GM10847 (cell line): ENCODE measurements around the gene CELF2.

Experiments used
- POLR2A ChIP-seq: IDR thresholded peaks from 2 replicates; pipeline ENCODE4 v1.6.1; 2011; ENCODE audit not compliant: insufficient read length; ENCODE audit errors: extremely low read depth

Gene CELF2

DNA sequence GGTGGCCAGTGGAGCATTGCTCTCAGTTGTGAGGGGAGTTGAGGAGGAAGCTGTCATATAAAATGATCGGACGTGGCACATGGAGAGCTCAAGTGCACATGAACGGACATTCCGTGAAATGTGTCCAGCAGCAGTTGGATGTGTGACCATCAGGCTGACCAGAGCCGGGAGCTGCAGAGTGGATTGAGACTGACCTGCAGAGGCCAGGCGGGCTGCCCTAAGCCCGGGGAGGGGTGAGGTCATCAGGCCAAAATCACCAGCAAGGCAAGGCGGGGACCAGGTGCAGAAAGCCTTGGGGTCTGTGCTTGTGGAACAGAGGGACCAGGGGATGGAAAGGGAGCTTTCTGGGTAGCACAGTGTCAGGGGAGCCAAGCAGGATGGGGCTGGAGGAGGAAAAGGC lies 279.5 kb downstream of the CELF2 start:
- TF ChIP-seq POLR2A, result no peak

DNA sequence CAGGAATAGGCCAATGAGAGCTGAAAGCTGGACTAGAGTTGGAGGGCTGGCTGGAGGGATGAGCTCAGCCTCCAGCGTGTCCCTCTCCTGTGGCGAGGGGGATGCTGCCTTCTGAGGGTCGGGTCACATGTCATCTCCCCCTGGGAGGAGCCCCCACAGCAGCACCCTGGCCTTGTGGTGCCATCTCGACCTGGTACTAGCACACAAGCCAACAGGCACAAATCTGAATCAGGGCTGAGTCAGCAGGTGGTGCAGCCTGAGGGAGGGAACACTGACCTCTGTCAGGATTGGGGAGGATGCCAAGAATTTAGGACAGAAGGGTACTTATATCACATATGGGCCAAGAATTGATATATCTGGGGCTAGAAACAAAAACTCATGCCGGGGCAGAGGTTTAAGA lies 280.4 kb downstream of the CELF2 start:
- no peak for TF ChIP-seq POLR2A

DNA sequence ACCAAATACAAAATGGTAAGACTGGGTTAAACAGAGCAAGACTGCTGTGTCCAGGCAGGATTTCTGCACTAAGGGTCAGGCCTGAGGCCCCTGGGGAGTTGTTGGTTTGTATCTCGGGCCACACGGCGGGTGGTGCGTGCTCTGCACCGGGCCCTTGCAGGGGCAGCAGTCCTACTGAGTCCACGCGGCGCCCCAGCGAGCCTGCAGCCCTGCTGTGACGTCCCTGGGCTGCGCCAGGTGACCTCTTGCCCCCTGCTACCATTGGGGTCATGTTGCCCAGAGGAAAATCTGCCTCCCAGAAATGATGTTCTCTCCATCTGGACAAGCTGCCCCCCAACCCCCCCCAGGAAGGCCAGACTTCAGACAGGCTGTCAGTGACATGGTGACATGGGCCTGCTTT lies 281.5 kb downstream of the CELF2 start:
- no peak for TF ChIP-seq POLR2A

DNA sequence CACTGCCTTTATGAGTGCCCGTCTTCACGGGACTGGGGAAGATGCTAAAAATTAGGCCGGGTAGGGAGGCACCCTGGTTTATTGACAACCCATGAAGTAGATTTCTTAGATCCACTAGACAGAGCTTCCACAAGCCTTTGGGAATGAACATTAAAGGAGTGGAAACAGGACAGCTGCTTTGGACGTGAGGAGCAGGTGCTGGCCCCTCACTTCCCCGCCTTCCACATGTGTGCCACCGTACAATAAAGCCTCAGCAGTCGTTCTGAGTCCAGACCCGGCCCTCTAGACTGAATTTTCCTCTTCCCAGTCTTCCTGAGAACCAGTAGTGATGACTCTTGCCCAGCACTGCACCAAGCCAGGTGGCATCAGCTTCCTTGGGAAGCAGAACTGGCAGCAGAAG lies 282.4 kb downstream of the CELF2 start:
- TF ChIP-seq POLR2A, result no peak

DNA sequence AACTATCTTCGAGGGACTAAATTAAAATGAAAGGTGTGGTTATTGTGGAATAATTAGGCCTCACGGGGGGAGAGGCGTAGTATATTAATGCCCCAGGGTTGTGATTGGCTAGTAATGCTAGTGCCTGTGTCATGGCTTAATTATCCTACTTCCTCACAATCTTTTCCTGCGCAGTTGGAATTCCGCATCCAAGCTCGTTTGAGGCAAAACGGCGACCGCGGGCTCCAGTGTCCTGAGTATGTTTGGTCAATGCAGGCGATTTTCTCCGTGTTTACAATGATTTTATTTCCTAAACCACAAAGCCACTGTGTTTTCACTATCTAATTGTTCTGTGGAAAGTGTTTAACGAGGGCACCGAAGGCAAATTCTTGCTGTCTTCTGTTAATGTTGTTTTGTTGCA lies 282.9 kb downstream of the CELF2 start:
- TF ChIP-seq POLR2A, result no peak

DNA sequence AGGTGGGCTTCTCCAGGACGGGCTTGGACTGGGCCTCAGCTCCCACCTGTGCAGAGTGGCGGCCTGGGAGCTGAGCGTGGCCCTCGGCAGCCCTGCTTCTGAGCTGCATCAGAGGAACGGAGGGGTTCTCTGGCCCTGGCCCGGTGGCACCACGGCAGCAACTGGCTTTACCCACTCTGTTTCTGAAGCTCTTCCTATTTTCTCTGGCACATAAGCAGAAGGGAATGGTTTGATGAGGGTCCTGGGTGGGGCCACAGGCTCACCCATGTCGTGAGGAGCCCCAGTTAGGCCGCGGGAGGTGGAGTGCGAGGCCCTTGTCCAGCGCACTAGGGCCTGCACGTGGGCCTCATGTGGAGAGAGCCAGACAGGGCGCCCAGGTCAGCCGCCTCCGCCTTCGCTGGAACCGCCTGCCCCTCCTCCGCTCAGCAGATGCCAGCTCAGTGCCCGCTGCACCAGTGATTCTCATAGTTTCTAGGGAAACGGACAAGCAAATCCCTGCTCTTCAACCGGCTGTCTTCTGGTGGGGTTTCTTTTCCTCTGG lies 284.0 kb downstream of the CELF2 start:
- no peak for TF ChIP-seq POLR2A

DNA sequence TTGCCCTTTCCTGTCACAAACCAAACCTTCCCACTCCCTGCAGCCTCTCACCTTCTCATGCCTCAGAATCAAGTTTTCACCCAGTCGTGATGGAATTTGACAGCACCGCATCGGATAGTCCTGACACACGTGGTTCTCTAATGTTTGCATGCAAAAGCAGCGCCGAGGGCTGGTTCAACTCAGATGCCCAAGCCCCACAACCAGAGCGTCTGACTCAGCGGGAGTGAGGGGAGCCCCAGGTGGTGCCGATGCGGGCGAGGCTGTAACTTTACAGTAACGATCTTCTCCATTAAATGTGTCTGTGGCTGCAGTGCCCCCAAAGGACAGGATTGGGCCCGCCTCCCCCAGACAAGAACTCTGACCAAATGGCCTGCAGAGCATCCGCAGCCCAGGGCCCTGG lies 284.5 kb downstream of the CELF2 start:
- TF ChIP-seq POLR2A, result no peak

DNA sequence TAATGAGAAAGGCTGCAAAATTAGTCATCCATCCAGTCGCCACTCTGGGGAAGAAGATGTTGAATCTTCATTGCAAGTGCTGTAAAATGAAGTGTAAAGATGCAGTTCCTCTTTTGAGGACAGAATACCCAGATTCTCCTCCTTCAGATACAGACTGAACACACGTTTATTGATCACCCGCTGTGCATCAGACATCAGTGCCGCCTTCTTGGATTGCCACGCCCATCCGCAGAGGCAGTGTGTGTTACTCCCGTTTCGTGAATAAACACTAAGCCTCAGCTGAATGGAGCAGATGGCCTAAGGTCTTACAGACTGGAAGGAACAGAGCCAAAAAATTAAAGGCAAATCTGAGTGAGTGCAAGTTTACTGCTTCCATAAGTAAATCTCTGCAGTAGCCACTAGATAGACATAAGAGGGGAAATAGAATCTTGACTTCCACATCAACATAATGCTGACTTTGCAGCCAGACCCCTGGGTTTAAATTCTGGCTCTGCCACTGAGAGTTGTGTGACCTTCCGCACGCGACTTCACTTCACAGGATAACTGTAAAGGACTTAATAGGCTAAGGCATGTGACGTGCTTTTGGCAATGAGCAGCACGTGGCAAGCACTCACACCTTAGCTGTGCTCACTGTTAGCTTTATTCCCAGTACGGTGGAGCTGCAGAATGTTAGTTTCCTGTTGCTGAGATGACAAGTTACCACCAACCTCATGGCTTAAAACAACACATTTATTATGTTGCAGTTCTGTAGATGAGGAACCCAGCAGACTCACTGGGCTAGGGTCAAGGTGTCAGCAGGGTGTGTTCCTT lies 285.9 kb downstream of the CELF2 start:
- TF ChIP-seq POLR2A, result no peak

DNA sequence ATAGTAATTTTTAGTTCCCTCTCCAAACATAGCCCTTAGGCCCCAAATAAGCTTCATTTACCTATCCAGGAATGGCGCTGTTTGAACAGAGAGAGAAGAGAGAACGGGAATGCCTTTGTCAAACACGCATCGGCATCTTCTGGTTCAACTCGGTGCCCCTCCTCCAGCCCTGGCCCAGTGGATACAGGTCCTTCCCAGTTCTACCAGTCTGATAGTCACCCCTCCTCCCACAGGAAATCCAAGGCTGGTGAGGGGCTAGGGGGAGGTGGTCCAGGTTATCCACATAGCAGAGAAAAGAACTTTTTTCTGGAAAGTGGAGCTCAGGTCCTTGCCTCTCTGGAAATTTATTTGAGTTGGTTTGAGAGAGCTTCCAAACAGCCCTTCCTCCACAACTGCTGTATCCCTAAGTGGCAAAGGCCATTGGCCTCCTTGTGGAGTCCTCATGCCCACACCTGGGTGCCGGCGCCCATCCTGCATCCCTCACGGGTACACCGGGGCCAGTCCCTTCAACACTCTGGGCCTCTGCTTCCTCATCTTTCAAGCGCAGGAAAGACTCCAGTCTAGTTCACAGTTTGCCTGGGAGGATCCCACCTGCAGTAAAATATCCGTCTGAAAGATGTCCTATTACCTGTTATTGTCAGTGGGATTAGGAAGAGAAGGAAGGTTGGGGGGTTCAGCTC lies 287.4 kb downstream of the CELF2 start:
- TF ChIP-seq POLR2A, result no peak

DNA sequence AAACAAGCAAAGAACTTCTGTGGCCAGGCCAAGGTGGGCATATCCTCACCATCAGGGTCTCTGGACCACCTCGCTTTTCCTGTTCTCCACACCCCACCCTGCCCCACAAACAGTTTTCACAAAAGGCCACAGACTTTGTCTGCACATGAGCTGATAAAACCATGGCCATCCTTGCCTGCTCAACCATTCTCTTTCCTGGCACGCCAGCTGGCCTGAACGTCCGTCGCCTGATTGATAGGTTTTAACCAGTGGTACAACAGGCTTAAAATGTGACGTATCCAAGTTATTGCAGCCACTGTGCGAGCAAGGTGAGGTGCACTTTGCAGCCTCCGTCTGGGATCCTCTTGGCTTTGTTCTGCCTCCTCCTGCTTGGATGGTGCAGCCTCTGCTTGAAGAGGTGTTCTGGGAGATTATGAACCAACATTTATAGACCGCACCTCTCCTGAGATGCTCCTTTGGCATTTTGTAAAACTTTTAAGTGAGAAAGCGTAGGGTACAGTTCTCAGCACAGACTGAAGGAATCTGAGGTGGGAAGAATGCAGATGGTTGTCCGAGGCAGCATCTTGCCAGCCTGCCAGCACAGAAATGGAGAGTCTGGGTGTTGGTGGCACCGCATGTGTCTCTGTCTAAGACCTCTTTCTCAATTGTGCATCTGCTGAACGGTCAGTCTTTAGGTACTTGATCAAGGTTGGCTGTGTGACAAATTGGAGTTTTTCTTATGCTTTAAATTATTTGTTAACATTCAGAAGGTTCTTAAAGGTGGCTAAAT lies 288.3 kb downstream of the CELF2 start:
- TF ChIP-seq POLR2A, result no peak

DNA sequence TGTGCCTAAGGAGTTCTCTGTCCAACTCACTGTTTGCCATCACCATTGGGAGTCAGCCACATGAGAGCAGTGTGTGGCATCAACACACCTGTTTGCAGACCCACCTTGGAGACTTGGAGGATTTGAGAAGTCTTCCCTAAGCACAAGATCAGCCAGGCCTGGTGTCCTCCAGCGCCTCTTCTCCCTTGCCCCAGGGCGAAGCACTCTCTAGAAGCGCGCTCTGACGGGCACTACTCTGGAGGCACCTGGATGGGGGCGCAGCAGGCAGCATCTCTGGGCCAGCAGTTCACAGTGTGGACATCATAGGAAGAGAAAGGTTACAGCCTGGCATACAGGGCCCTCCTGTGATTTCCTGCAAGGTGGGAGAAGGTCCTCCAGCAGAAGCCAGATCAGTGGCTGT lies 289.3 kb downstream of the CELF2 start:
- no peak for TF ChIP-seq POLR2A

DNA sequence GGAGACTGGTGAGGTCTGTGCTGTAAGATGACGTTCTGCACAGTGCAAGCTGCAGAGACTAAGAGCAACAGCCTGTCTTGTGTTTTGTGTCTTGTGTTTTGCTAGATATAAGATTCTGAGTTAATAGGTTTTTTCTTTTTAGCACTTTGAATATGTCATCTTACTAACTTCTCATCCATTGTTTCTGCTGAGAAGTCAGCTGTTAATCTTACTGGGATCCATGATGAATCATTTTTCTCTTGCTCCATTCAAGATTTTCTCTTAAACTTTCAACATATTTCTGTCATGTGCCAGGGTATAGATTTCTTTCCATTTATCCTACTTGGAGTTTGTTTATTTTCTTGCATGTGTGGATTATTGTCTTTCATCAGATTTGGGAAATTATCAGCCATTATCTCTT lies 290.3 kb downstream of the CELF2 start:
- TF ChIP-seq POLR2A, result no peak

DNA sequence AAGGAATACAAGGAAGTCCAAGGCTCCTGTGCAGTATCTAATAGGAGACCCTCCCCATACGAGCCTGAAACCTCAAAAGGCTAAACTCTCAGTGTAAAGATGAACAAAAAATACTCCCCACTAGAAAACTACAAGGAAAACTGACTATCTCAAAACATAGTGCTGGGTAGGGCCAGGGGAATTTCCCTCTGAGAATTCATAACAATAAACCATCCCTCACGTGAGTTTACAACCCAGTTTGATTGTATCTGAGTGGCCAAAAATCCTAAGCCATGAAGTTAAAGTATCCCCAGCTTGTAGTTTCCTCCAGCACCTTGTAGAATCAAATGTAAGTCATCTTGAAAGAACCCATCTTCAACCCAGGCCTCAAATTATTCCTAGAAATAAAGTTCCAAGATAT lies 293.4 kb downstream of the CELF2 start:
- no peak for TF ChIP-seq POLR2A

DNA sequence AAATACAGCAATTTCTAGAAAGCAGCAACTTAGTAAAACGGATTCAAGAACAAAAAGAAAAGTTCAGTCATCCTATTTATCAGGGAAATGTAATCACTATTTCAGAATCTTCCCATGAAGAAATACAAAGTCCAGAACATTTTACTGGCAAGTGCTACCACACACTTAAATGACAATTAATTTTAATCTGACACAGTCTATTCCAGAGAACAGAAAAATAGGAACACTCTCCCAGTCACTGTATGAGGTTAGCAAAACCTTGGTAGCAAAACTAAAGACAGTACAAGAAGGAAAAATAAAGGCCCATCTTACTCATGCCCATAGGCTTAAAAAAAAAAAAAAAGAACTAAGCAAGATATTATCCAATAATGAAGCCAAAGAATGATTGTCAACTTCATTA lies 295.8 kb downstream of the CELF2 start:
- TF ChIP-seq POLR2A, result no peak

DNA sequence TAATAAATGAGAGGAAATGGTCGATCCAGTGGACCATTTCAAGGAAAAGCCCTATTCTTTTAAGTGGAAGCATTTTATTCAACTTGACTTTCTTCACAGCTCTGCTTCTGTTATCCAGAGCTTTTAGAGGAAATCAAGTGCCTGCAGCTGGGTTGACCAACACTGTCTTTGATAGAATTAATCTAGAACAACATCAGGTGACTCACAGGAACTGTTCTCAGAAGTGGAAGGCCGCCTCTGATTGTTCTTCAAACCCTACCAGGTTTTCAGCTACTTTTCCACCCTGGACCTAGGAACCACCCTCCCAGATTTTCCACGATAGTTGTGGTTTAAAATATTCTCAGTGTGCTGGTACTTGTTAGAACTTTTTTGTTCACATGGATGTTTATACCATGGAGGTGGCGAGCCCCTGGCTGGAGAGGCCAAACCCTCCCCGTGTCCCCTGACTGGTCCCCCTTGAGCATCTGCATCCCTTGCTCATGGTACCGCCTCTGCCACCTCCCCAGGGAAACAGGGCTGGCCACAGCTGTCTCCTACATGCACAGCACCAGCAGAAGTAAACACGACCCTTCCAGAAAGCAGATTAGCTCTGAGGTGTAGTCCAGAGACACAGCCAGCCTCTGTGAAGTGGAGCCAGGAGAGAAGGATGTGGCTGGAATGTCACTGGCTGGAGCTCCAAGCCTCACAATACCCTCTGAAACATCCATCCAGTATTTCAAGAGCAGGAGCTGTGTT lies 300.4 kb downstream of the CELF2 start:
- no peak for TF ChIP-seq POLR2A

DNA sequence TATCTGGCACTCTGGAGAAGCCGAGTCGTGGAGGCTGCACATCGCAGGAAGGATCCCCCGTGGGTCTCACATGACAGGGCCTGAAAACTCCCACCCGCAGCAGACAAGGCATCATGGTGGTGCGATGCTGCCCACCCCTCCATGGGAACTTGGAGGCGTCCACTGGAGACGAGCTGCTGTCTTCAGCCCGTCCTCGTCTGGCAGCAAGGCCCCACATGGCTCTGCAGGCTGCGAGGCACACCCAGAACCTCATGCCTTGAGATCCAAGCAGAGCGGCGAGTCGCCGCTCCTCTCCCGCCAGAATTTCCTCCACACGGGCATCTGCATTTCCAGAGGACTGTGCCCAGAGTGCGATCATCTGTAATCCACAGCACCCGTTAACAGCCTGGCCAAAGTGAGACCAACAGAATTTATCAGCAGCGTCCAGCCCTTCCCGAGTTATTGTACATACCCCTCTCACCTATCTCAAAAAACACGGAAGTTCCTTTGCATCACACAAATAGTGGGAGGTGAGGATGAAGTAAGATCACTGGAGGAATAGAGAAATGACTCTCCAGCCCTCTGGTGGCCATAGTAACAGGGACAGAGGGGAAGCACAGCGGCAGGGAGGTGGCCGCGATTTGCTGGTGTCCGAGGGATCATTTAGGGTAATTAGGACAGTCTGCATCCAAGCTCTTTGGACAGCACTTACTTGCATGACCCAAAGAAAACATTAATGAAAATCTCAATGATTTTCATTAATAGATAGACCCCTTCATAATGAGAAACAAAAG lies 301.3 kb downstream of the CELF2 start:
- no peak for TF ChIP-seq POLR2A
